SU-DHL-6 (cell line): ENCODE results near the gene STRN.
"Not testable (repeated sequence)": the region's sequence is repeated elsewhere in the genome, so short reads cannot be mapped to it uniquely, and the experiment has no call there.

Source experiments
- EZH2phosphoT487 ChIP-seq: fragments of 200-600 bp; sonication (generic), shearing (Covaris generic); conservative IDR thresholded peaks from 2 replicates; pipeline ENCODE4 v1.6.1; 2018; ENCODE audit warnings: mild to moderate bottlenecking, antibody characterized with exemption, low read length, moderate library complexity, mixed read lengths
- TF ChIP-seq, protein P1 (sequence below): fragments of 200-600 bp; sonication (generic); IDR thresholded peaks from one replicate; pipeline ENCODE4 v1.5.1; 2017; ENCODE audit warnings: antibody characterized with exemption, mild to moderate bottlenecking, low read length, moderate library complexity; ENCODE audit not compliant: insufficient read depth, poor library complexity, severe bottlenecking

DNA sequence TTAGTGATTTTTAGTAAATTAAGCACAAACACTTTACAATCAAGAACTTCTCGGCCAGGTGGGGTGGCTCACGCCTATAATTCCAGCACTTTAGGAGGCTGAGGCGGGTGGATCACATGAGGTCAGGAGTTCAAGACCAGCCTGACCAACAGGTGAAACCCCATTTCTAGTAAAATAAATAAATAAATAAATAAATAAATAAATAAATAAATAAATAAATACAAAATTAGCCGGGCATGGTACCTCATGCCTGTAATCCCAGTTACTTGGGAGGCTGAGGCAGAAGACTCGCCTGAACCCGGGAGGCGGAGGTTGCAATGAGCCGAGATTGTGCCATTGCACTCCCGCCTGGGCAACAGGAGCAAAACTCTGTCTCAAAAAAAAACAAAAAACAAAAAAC is 79.2 kb downstream of the STRN start:
- TF ChIP-seq, protein P1, sequence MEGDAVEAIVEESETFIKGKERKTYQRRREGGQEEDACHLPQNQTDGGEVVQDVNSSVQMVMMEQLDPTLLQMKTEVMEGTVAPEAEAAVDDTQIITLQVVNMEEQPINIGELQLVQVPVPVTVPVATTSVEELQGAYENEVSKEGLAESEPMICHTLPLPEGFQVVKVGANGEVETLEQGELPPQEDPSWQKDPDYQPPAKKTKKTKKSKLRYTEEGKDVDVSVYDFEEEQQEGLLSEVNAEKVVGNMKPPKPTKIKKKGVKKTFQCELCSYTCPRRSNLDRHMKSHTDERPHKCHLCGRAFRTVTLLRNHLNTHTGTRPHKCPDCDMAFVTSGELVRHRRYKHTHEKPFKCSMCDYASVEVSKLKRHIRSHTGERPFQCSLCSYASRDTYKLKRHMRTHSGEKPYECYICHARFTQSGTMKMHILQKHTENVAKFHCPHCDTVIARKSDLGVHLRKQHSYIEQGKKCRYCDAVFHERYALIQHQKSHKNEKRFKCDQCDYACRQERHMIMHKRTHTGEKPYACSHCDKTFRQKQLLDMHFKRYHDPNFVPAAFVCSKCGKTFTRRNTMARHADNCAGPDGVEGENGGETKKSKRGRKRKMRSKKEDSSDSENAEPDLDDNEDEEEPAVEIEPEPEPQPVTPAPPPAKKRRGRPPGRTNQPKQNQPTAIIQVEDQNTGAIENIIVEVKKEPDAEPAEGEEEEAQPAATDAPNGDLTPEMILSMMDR, result not testable (repeated sequence)
- not testable (repeated sequence) for TF ChIP-seq EZH2phosphoT487
